GM13977 (cell line): ENCODE results near the gene LRRC32.
"Not testable (repeated sequence)": the region's sequence is repeated elsewhere in the genome, so short reads cannot be mapped to it uniquely, and the experiment has no call there.

Source experiments
- DNase-seq: peaks from one replicate; pipeline ENCODE4 v3.0.0; 2012; ENCODE audit warnings: low spot score
- in situ Hi-C: fragments of 300-500 bp; cut with MboI; formaldehyde crosslinking; loops from one replicate; pipeline ENCODE4 v1.12.0; 2022; ENCODE audit warnings: low sequenced_read_pairs, low pct_unique_long_range_greater_than_20kb, mixed read lengths, inconsistent platforms; ENCODE audit not compliant: unreplicated experiment
- TF ChIP-seq, protein P1 (sequence below): IDR thresholded peaks from 2 replicates; pipeline ENCODE4 v1.5.1; 2012; ENCODE audit warnings: mild to moderate bottlenecking, control low read depth; ENCODE audit not compliant: insufficient read depth; ENCODE audit errors: extremely low read depth, missing control alignments

LRRC32 gene

DNA sequence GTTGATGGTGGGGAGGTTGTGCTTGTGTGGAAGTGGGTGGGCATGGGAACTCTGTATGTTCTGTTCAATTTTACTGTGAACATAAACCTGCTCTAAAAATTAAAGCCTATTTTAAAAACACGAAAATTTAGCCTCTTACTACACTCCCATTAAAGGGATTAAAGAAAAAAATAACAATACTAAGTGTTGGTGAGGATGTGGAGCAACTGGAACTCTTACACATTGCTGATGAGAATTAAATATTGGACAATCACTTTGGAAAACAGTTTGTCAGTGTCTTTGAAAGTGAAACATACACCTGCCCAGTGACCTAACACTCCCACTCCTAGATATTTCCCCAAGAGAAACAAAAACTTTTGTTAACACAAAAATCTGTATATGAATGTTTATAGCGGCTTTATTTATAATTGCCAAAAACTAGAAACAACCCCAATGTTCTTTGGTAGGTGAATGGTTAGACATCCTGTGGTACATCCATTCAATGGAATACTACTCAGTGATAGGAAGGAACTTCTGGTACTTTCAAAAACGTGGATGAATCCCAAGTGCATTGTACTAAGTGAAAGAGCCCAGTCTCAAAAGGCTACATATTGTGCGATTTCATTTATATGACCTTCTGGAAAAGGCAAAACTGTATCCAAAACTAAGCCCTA lies 23.5 kb downstream of the LRRC32 start:
- in situ Hi-C loops = no loop called here

GRCh38 chr11:76644591-76644990 lies 26.0 kb downstream of the LRRC32 start:
- TF ChIP-seq, protein P1, sequence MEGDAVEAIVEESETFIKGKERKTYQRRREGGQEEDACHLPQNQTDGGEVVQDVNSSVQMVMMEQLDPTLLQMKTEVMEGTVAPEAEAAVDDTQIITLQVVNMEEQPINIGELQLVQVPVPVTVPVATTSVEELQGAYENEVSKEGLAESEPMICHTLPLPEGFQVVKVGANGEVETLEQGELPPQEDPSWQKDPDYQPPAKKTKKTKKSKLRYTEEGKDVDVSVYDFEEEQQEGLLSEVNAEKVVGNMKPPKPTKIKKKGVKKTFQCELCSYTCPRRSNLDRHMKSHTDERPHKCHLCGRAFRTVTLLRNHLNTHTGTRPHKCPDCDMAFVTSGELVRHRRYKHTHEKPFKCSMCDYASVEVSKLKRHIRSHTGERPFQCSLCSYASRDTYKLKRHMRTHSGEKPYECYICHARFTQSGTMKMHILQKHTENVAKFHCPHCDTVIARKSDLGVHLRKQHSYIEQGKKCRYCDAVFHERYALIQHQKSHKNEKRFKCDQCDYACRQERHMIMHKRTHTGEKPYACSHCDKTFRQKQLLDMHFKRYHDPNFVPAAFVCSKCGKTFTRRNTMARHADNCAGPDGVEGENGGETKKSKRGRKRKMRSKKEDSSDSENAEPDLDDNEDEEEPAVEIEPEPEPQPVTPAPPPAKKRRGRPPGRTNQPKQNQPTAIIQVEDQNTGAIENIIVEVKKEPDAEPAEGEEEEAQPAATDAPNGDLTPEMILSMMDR = no peak
- DNase-seq = no peak
- in situ Hi-C loops = no loop called here

More for the DNA sequence above, 23.5 kb downstream of the LRRC32 start:
- no peak for DNase-seq
- TF ChIP-seq, protein P1 = no peak

- DNase-seq, in situ Hi-C loops: not testable (repeated sequence)
Measured at GRCh38 chr11:76643711-76644110, 26.8 kb downstream of the LRRC32 start.

DNA sequence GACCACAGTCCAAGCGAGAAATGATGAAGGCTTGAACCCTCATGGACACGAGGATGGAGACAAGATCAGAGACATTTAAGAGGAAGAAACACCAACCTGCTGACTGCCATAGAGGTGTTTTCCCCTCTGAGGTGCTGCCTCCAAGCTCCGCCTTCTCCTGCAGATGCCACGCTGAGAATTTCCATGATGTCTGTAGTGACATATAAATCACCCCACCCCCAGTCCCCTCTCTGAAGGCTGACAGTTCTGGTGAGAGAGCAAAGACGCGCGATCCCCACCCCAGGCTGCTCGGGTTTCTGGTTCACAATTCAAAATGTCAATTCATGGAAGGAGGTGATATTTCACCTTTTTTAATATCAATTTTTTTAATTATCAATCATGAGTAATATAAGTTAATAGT lies 28.2 kb downstream of the LRRC32 start:
- DNase-seq = no peak
- TF ChIP-seq, protein P1 = no peak
- in situ Hi-C loops = no loop called here

DNA sequence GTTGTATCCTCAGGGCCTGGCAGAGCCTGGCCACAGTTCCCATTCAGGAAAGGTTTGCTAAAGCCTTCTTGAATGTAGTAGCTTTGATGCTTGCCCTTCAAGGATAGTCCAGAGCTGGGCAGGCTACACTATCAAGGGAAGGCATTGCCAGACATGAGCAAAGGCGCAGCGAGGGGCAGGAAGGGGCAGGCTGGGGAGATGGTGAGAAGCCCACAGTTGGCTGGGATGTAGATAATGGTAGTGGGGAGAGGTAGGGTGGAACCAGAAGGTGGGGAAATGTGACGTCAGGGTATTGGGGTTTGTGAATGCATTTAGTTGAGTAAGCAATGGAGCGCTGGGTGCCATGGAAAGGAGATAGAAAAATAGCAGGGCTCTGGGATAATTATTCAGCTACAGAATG lies 28.6 kb downstream of the LRRC32 start:
- TF ChIP-seq, protein P1 = no peak
- no peak for DNase-seq
- in situ Hi-C loops = no loop called here

DNA sequence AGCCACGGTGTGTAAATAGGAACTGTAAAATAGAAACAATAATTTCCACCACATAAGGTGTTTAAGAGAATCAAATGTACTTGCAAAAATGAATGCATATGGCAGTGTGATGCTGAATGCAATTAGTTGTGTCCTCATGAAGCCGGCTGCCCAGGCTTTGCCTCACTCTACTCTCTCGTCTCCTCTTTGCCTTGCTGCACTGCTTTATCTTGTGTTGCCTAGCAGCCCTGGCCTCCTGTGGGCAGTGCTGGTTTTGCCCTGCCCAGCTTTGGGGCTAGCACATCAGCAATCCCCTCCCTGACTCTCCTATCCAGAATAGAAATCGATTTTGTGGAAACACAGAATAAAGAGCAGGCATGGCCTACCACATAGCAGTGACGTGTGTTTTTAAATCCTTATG lies 30.0 kb downstream of the LRRC32 start:
- TF ChIP-seq, protein P1 = no peak
- no peak for DNase-seq
- in situ Hi-C loops = no loop called here

DNA sequence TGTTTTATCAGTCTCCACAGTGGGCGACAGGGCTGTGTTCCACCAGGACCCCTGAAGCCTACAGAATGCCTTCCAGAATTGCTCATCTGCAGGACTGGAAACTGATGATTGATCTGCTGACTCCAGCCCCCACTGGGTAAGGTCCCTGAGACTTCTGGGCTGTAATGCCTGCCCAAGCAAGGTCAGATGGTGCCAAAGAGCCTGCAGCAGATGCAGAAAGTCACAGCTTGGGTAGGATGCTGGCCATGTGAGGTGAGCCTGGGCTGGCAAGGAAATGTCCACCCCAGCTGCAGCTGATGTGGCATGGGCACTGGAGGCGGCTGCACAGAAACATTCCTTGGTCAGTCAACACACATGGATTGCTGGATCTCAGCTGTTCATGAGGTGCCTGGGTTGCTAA lies 30.9 kb downstream of the LRRC32 start:
- TF ChIP-seq, protein P1 = no peak
- in situ Hi-C loops = no loop called here
- no peak for DNase-seq
